ENCODE measurements around the gene CMC2.

CMC2 gene

DNA sequence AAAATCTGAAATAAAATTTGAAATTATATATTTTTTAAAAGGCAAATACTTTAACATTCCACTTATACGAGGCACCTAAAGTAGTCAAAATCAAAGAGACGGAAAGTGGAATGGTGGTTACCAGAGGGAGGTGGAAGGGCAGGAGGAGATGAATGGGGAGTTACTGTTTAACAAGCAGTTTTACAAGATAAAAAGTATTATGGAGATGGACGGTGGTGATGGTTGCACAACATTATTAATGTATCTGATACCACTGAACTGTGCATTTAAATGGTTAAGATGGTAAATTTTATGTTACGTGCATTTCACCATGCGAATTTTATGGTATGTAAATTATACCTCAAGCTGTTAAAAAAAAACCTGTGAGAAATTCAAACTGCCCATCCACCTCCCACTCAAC, 5.4 kb downstream of the CMC2 start:
- no peak for DNase-seq (ENCODE audit: low spot score)

DNA sequence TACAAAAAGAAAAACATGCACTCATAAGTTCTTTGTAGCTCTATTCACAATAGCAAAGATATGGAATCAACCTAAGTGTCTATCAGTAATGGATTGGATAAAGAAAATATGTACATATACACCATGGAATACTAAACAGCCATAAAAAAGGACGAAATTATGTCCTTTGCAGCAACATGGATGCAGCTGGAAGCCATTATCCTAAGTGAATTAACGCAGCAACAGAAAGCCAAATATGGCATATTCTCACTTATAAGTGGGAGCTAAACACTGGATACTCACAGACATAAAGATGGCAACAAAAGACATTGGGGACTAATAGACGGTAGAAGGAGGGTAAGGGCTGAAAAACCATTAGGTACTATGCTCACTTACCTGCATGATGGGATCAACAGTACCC, 5.8 kb downstream of the CMC2 start:
- no peak for DNase-seq (ENCODE audit: low spot score)

GRCh38 chr16:80997964-80998620, 8.6 kb downstream of the CMC2 start:
- DNase-seq (ENCODE audit: low spot score), result no peak

GRCh38 chr16:80997139-80997798, 9.4 kb downstream of the CMC2 start:
- peak; percentile 14 for DNase-seq (ENCODE audit: low spot score)

DNA sequence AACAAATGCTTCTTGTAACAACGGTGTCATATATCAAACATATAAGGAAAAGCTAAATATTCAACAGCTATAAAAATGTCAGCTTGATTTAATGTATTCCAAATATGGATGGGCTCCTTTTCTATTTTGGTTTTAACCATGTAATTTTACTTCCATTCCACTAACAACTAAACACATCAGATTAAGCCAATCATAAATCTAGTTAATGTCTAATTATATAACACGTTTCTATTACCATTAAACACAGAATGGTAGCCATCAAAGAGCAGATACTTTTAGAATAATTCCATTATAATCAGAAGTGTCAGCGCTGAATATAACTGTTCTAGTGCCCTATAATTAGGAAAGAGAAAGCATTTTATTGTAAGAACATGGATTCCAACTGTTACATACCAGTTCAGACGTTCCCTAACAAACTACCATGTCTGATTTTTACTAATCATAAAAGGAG, 10.0 kb downstream of the CMC2 start:
- no peak for DNase-seq (ENCODE audit: low spot score)

DNA sequence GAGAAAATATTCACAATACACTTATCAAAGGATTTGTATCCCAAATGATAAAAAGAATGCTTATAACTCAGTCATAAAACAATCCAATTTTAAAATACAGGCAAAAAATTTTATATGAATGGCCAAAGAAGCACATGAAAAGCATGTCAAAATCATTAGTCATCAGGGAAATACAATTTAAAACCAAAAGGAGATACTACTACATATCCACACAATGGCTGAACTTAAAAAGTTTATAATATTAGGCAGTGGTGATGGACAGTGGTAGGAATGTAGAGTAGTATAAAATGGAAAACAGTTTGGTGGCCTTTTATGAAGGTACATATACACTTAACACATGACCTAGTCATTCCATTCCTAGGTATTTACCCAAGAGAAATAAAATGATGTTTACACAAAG, 12.2 kb downstream of the CMC2 start:
- DNase-seq (ENCODE audit: low spot score), result no peak

GRCh38 chr16:80993834-80994233, 12.9 kb downstream of the CMC2 start:
- DNase-seq (ENCODE audit: low spot score), result no peak

GRCh38 chr16:80993307-80993706, 13.4 kb downstream of the CMC2 start:
- DNase-seq (ENCODE audit: low spot score), result no peak

DNA sequence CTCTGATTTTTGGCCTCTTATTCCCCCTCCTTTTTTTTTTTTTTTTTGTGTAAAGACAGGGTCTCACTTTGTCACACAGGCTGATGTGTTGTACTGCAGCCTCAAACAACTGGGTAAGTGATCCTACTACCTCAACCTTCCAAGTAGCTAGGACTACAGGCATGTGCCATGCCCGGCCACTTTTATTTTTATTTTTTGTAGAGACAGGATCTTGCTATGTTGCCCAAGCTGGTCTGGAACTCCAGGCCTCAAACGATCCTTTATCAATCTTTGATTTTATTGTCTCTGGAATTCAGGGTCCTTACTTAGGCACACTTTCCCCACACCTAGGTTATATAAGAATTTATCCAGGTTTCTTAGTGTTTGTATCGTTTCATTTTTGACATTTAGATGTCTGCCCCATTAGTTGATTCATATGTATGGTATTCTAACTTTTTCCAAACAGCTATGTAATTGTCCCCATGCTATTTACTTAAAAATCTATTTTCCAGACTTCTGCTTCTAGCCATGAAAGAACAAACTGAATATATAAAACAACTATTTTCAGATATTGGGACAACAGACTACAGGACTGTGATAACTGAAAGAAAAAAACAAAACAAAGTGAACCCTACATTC, 13.9 kb downstream of the CMC2 start:
- DNase-seq (ENCODE audit: low spot score), result no peak

DNA sequence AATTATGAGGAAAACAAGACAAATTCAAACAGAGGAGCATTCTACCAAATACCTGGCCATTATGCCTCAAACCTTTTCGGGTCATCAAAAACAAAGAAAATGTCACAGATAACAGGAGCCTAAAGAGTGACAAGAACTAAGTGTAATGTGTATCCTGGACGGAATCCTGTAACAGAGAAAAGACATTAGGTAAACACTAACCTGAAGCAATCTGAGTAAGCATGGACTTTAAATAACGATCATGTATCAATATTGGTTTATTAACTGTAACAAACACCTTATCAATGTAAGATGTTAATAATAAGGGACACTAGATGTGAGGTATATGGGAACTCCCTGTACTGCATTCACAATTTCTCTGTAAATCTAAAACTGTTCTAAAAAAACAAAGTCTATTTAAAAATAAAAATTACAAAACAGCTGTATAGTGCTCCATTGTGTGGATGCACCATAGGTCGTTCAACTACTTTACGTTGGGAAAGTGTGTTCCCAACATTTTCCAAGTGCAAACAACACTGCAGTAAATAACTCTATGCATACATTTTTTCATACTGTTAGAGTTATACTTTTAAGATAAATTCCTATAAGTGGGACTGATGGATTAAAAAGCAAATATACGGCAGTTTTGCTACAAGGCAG, 14.8 kb downstream of the CMC2 start:
- DNase-seq (ENCODE audit: low spot score), result no peak

GRCh38 chr16:80990978-80991377, 15.7 kb downstream of the CMC2 start:
- no peak for DNase-seq (ENCODE audit: low spot score)

DNA sequence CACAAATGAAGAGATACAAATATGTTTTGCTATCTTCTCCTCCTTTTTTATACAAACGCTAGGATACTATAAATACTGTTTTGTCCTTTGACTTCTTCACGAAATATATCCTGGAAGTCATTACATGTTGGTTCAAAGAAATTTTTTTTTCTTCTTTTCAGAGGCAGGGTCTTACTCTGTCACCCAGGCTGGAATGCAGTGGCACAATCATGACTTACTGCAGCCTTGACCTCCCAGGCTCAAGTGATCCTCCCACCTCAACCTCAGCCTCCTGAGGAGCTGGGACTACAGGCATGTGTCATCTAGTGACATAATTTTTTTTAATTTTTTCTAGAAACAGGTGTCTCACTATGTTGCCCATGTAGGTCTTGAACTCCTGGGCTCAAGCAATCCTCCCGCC, 16.1 kb downstream of the CMC2 start:
- no peak for DNase-seq (ENCODE audit: low spot score)

GRCh38 chr16:80989801-80990200, 16.9 kb downstream of the CMC2 start:
- no peak for DNase-seq (ENCODE audit: low spot score)

DNA sequence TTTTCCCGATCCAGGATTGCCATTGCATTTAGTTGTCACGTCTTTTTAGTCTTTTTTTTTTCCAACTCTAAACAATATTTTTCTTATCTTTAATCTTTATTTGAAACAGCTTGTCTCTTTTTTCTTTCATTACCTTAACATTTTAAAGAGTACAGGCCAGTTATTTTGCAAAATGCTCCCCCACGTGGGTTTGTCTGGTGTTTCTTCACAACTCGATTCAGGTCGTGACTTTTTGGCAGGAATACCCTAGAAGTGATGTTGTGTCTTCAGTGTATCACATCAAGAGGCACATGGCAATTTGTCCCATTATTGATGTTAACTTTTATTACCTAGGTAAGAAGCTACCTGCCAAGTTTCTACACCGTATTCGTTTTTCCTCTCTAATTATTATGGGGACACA, 17.9 kb downstream of the CMC2 start:
- no peak for DNase-seq (ENCODE audit: low spot score)

DNA sequence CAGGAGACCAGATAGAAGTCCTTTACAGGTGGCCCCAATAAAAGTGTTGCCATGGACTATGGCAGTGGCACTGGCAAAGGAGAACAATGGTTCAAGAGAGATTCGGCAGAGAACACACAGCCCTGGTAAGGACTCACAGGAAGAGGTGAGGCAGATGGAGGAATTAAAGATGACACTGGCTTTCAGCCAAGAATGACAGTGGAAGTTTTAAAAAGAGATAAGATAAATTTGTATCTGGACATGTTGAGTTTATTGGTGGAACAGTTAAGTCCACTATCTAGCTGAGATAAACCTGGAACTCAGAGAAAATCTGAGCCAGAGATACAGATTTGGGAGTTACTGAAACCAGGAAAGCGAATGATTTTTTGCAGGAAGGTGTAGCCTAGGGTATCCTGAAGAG, 20.1 kb downstream of the CMC2 start:
- no peak for DNase-seq (ENCODE audit: low spot score)

DNA sequence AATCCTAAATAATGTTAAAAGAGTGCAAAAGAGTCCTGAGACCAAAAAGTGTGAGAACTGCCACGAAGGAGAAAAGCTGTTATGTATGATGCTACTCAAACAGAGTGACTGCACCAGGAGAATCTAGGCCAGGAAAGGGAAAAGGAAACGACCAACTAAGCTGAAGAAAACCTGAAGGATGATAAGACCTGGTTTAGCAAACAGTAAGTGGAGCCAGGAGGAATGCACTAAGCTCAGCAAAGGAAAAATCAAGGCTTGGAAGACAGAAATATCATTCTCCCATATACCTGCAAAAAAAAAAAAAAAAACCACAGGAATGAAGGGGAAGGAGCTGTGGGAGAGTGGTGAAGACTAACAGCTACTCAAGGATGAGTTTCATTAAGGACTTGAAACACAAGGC, 21.1 kb downstream of the CMC2 start:
- DNase-seq (ENCODE audit: low spot score), result no peak

- no peak for DNase-seq (ENCODE audit: low spot score)
Observed at GRCh38 chr16:80984124-80984892, 22.4 kb downstream of the CMC2 start.

DNA sequence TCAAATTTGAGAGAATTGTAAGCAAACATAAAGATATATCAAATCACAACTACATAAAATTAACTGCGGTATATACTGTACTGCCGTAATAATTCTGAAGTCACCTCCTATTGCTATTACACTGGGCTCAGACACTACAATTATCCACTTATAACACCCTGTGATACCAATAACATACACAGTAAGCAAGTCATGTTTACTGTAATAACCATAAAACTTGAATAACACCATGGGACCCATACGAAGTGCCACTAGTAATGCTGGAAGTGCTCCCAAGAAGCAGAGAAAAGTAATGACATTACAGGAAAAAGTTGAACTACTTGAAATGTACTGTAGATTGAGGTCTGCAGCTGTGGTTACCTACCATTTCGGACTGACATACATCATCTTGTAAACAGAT, 24.0 kb downstream of the CMC2 start:
- no peak for DNase-seq (ENCODE audit: low spot score)

DNA sequence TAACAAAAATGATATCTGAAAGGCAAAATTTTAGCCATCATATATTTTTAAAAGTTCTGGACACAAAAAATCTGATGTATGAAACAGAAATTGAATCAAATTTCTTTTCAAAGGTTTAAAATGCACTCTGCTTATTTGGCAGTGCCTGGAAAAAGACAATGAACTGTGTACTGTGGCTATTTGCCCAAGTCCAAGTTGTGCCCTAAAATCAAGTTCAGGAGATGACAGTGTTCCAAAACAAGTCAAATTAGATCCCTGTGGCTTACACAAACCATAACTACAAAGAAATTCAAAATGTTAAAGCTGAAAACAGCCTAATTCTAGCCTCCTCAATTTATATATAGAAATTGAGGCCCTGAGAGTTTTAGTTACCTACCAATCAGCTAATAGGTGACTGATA, 25.6 kb downstream of the CMC2 start:
- no peak for DNase-seq (ENCODE audit: low spot score)

GRCh38 chr16:80976946-80977345, 29.7 kb downstream of the CMC2 start:
- DNase-seq (ENCODE audit: low spot score), result no peak

- DNase-seq (ENCODE audit: low spot score), result no peak
Observed at GRCh38 chr16:80974649-80975376, 31.9 kb downstream of the CMC2 start.

GRCh38 chr16:80973991-80974390, 32.7 kb downstream of the CMC2 start:
- DNase-seq (ENCODE audit: low spot score), result no peak

All from CD4-positive, alpha-beta T cell treated with Interleukin-6 at 100 ng/mL for 8 hours (primary cell).